HG02759 (cell line): ENCODE data around the gene TBX20.

Experiments used
- ATAC-seq: cut with Tn5 transposase; IDR thresholded peaks from one replicate; pipeline ENCODE4 v1.9.1; 2021; ENCODE audit warnings: mild to moderate bottlenecking, moderate library complexity; ENCODE audit not compliant: unreplicated experiment

Gene TBX20

GRCh38 chr7:35253710-35254495 is at the start of gene TBX20:
Gene TBX20, minus strand, starts transcription at chr7:35254100. Its CDS starts 480 bp downstream, at chr7:35253620.
- peak; percentile 80 for ATAC-seq

GRCh38 chr7:35289376-35289775 is 35.5 kb upstream of the TBX20 start:
- no peak for ATAC-seq

GRCh38 chr7:35286986-35287385 is 33.1 kb upstream of the TBX20 start:
- ATAC-seq = no peak

GRCh38 chr7:35286422-35286821 is 32.5 kb upstream of the TBX20 start:
- ATAC-seq = no peak

- no peak for ATAC-seq
These were observed 31.9 kb upstream of the TBX20 start for GRCh38 chr7:35285799-35286198.

GRCh38 chr7:35280902-35281301 is 27.0 kb upstream of the TBX20 start:
- ATAC-seq = no peak

GRCh38 chr7:35277359-35277758 is 23.5 kb upstream of the TBX20 start:
- ATAC-seq = no peak

- ATAC-seq = no peak
These were observed 18.3 kb upstream of the TBX20 start for GRCh38 chr7:35272246-35272645.

GRCh38 chr7:35268953-35269352 is 15.1 kb upstream of the TBX20 start:
- no peak for ATAC-seq

- no peak for ATAC-seq
These were observed 13.5 kb upstream of the TBX20 start for GRCh38 chr7:35267411-35267810.

- ATAC-seq = no peak
These were observed 9.5 kb upstream of the TBX20 start for GRCh38 chr7:35263396-35263795.

GRCh38 chr7:35261476-35262285 is 7.8 kb upstream of the TBX20 start:
- ATAC-seq = no peak

- ATAC-seq = no peak
These were observed 7.1 kb upstream of the TBX20 start for GRCh38 chr7:35261041-35261440.

- ATAC-seq = no peak
These were observed 6.3 kb upstream of the TBX20 start for GRCh38 chr7:35260246-35260645.

- no peak for ATAC-seq
These were observed 5.6 kb upstream of the TBX20 start for GRCh38 chr7:35259523-35259908.

GRCh38 chr7:35258868-35259522 is 5.1 kb upstream of the TBX20 start:
- no peak for ATAC-seq

GRCh38 chr7:35258125-35258867 is 4.4 kb upstream of the TBX20 start:
- ATAC-seq = no peak

GRCh38 chr7:35257251-35258124 is 3.6 kb upstream of the TBX20 start:
- ATAC-seq = no peak

- ATAC-seq = no peak
These were observed 2.6 kb upstream of the TBX20 start for GRCh38 chr7:35256256-35257175.
